HG02885 (cell line): ENCODE results near the gene S1PR2.
"Not testable (repeated sequence)": the region's sequence is repeated elsewhere in the genome, so short reads cannot be mapped to it uniquely, and the experiment has no call there.

Experiments used
- ATAC-seq: cut with Tn5 transposase; IDR thresholded peaks from one replicate; pipeline ENCODE4 v1.9.1; 2021; ENCODE audit warnings: mild to moderate bottlenecking; ENCODE audit not compliant: unreplicated experiment, poor library complexity

The S1PR2 gene

DNA sequence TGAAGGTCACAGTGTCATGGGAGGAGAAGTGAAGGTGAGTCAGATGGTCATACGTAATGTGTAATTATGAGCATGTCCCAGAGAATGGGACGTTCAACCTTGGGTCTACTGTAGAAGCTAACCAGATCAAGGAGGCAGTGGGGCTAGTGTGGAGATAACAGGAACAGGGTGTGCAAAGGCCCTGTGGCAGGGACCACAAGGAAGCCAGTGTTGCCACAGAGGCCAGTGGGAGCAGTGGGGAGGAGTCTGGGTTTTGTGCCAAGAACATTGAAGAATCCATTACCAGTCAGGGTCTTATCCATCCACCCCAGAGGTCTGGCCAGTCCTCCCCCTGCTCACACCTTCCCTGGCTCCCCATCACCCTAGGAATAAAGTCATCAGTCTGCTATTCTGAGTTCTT is 24.2 kb upstream of the S1PR2 start:
- no peak for ATAC-seq

- no peak for ATAC-seq
Observed at GRCh38 chr19:10254244-10254643, 23.1 kb upstream of the S1PR2 start.

DNA sequence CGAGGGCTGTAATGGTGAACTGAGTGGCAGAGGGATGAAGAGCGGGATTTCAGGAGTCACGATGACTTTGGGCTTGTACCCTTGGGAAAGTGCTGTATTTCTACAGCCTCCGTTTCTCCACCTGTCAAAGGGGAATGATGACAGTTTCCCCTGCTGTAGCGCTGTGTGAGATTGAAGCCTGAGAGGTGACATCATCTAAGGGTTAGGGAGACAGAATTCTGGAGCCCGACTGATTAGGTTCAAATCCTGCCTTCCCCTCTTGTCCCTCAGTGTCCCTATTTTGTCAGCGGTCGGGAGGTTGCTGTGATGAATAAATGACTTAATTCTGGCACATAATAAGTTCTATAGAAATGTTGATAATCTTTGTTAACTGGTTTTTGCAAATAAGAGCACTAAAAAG is 21.6 kb upstream of the S1PR2 start:
- ATAC-seq = no peak

DNA sequence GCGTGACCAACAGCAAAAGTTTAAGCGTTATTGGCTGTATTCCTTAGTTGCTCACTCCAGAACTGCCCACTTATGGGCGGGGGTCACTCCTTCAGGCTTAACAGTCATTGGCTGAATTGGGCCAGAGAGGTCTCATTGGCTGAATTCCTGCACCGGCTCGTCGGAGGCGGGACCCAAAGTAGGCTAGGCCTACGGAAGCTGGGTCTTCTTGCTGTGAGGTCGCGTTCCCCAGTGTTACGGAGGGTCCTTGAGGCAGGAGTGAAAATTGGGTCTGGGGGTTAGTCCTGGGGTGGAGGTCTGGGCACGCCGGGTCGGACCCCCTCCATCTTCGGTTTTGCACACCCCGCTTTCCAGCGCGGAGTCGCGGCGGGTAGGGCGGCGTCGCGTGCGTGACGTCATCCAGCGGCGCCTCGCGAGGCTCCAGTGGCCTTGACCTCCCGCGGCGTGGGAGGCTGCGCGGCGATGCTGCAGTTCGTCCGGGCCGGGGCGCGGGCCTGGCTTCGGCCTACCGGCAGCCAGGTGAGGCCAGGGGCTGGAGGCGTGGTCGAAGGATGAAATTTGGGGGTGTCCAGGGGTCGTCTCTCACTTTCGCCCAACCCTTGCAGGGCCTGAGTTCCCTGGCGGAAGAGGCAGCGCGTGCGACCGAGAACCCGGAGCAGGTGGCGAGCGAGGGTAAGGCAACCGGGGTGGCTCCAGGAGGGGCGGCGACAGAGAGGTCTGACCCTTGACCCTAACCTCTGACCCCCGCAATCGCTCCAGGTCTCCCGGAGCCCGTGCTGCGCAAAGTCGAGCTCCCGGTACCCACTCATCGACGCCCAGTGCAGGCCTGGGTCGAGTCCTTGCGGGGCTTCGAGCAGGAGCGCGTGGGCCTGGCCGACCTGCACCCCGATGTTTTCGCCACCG is 20.9 kb upstream of the S1PR2 start, which contains the start of gene MRPL4:
TSS of gene MRPL4 (plus strand) at position 423 of the 903 bp plus-strand sequence. CDS start at position 463, 40 bp downstream.
- peak; percentile 90 for ATAC-seq

GRCh38 chr19:10246511-10246910 is 15.4 kb upstream of the S1PR2 start:
- ATAC-seq = no peak

DNA sequence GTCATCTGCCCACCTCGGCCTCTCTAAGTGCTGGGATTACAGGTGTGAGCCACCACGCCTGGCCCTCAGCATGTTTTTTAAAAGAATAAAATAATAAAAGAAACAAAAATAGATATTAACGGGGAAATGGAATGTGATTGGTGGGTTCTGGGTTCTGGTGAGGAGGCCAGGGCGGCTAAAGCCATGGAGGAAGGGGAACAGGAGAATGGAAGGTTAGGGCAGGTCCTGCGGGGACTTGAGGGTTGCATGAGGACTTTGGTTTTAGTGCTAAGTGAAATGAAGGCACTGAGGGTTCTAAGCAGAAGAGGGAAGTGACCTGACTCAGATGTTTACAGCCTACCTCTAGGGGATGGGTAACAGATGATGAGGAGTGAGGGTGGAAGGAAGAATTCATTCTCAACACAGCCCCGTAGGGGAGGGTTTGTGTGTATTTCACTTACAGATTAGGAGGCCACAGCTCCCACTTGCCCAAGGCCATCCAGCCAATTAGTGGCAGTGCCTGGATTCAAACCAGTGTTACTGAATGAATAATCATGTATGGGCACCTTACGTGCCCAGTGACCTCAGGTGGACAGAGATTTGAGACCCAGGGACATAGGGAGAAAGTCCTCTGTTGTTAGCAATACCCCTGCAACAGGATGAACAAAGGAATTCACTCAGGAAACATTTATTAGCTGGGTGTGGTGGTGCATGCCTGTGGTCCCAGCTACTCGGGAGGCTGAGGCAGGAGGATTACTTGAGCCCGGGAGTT is 14.2 kb upstream of the S1PR2 start:
- ATAC-seq = no peak

DNA sequence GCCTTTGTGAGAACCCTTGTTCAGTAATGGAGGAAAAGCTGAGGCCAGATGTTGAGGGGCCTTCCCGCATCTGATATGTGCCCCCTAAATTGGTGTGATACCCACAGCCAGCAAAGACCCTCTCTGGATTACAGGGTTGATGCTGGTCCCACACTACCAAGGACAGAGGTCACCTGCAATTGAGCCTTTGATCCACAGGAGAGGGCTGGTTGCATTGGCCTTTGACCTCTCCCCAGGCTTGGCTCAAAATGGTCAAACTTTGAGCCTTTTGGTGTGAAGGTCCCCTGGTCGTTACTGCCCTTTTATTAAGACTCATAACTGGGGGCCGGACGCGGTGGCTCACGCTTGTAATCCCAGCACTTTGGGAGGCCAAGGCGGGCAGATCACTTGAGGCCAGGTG is 12.5 kb upstream of the S1PR2 start:
- ATAC-seq = no peak

DNA sequence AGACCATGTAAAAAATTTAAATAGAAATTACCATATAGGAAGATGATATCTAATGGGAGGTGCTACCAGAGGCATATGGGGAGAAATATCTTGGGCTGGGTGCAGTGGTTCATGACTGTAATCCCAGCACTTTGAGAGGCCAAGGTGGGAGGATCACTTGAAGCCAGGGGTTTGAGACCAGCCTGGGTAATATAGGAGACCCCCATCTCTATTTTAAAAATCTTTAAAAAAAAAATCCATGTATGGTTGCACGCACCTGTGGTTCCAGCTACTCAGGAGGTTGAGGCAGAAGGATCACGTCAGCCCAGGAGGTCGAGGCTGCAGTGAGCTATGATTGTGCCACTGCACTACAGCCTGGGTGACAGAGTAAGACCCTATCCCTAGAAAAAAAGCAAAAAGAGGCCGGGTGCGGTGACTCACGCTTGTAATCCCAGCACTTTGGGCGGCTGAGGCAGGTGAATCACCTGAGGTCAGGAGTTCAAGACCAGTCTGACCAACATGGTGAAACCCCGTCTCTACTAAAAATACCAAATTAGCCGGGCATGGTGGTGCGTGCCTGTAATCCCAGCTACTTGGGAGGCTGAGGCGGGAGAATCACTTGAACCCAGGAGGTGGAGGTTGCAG is 10.8 kb upstream of the S1PR2 start:
- not testable (repeated sequence) for ATAC-seq

DNA sequence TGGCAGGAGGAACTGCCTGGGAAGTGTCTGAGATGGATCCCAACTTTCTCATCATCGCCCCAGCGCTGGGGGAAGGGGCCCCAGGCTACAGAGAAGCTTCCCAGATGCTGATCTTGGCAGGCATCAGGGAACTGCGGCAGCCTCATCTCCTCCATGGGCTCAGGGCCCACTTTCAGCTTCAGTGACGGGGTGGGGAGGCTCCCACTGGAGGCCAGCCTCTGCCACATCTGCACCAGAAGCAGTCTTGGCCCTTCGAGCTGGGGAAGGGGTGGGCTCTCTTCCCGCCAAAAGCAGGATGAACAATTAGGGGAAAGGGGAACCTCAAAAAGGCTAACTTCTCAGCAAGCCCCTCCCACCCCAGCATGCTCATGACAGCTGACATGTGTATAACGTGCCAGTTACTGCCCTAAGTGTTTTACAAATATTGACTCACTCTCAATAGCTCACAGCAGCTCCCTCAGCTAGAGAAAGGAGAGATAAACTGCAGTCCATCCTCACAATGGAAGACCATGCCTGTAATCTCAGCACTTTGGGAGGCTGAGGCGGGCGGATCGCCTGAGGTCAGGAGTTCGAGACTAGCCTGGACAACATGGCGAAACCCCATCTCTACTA is 7.1 kb upstream of the S1PR2 start:
- ATAC-seq = no peak

DNA sequence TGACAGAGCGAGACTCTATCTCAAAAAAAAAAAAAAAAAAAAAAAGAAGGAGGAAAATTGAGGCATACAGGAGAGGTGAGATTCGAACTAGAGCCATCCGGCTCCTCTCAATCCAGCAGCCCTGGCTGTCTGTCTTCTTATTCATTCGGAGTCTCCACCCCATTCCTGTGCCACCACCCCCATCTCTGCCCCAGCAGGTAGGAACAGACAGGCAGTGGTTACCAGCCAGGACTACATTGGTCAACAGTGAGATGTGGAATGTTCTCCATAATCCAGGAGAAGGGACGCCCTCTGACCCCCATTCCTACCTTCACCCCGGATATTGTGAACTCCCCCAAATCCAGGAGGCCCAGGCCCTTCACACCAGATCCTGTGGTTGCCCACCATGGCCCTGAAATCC is 6.6 kb upstream of the S1PR2 start:
- ATAC-seq = no peak

DNA sequence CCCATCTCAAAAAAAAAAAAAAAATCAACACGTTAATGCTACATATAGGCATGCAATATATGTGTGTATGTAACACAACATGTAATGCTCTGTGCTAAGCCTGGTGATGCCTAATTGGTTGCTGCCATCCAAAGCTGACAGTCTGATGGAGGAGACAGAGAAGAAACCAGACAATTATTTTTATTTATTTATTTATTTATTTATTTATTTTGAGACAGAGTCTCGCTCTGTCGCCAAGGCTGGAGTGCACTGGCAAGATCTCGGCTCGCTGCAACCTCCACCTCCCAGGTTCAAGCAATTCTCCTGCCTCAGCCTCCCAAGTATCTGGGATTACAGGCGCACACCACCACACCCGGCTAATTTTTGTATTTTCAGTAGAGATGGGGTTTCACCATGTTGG is 4.3 kb upstream of the S1PR2 start:
- not testable (repeated sequence) for ATAC-seq

GRCh38 chr19:10235003-10235402 is 3.9 kb upstream of the S1PR2 start:
- ATAC-seq = no peak

DNA sequence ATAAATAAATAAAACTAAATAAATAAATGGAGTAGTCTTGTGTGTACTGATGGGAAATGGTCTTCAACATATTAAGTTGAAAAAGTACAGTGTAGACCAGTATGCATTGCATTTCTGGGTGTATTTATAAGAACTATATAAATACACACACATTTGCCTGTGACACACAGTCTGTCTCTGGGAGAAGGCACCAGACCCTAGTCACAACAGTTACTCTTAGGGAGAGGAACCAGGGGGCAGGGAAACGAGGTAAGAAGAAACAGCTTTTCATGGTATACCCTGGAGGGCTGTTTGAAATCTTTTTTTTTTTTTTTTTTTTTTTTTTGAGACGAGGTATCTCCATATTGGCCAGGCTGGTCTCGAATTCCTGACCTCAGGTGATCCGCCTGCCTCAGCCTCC is 2.8 kb upstream of the S1PR2 start:
- ATAC-seq = no peak

GRCh38 chr19:10231612-10232228 is 589 bp upstream of the S1PR2 start:
- no peak for ATAC-seq

DNA sequence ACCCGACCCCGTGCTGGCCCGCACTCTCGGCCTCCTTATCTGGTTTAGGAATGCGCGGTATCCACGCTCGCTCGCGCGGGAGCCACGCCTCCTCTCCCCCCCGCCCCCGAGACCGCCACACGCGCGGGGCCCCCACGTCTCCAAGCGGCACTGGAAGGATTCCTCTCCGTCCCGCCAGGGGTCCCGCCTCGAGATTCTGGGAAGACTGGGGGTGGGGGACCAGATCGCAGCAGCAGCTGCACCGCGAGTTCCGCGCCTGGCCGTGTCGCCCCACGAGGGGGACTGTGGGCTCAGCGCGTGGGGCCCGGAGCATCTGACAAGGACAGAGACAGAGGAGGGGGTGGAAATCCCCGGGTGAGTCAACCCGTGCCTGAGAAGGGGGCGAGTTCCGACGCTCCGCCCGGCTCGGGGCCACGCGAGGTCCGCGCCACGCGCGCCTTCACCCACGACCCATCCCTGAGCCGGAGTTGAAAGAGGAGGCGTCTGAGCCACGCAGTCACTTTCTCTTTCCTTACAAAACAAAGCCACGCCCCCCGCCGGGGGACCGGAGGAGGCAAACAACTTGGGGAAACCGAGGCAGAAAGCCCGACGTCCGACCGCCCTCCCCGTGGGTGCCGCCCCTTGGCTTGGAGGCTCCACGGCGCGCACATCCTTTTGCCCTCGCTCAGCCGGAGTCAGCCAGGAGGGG is 814 bp downstream of the S1PR2 start:
- peak; percentile 7 for ATAC-seq

GRCh38 chr19:10228920-10229319 is 2.2 kb downstream of the S1PR2 start:
- ATAC-seq = no peak

DNA sequence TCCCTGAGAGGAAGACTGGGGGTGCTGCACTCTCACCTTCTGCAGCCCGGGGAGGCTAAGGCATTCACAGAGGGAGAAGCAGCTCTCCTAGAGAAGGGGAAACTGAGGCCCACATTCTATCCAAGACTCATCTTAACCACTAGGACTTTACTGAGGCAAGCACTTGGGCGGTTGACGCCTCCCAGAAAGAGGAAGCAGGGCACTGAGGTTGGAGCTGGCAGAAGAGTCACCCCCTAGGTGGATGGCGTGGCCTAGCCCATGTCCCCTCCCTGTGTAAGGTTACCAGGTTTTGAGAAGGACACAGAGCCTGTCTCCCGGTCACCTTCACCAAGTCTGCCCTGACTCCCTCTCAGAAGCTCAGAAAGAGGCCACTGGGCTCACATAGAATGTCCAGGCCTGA is 2.7 kb downstream of the S1PR2 start:
- no peak for ATAC-seq

GRCh38 chr19:10227026-10227971 is 3.8 kb downstream of the S1PR2 start:
- no peak for ATAC-seq
